Liver (tissue), 9 donors: Measurements from ENCODE around the gene ALG1. TPM values are rescaled to one million over a fixed set of nuclear protein-coding genes. Genes with fewer than 3 reads are reported as not detected.
A peak's percentile ranks its signal among the peaks of the same experiment; 100 is the strongest.

Experiments
- DNase-seq: peaks from one replicate; pipeline ENCODE4 v3.0.0-alpha.2; 2017; ENCODE audit warnings: low spot score
- H3K27ac ChIP-seq, 2 donors: one replicate each; pipeline ENCODE4 v1.7.0; 2013; ENCODE audit warnings: inconsistent platforms in 2 of 2, low read length in 2 of 2, control low read depth in 1 of 2, low read depth in 1 of 2, mild to moderate bottlenecking in 1 of 2
- H3K27me3 ChIP-seq, 4 donors: one replicate each; pipeline versions ENCODE4 v1.6.1 to v1.7.0; 2013; ENCODE audit warnings: low read length in 3 of 4, inconsistent platforms in 1 of 4, mild to moderate bottlenecking in 1 of 4, moderate library complexity in 1 of 4; ENCODE audit not compliant: control insufficient read depth in 4 of 4, insufficient read depth in 4 of 4
- H3K36me3 ChIP-seq, 4 donors: one replicate each; pipeline versions ENCODE4 v1.6.1 to v1.7.0; 2013; ENCODE audit warnings: low read length in 3 of 4, mild to moderate bottlenecking in 3 of 4, low read depth in 1 of 4, moderate library complexity in 1 of 4; ENCODE audit not compliant: control insufficient read depth in 4 of 4, insufficient read depth in 3 of 4
- H3K4me1 ChIP-seq, 4 donors: one replicate each; pipeline versions ENCODE4 v1.6.1 to v1.7.0; 2013; ENCODE audit warnings: low read length in 3 of 4, mild to moderate bottlenecking in 3 of 4, moderate library complexity in 1 of 4; ENCODE audit not compliant: control insufficient read depth in 4 of 4, insufficient read depth in 4 of 4
- H3K4me3 ChIP-seq, 3 donors: one replicate each; pipeline versions ENCODE4 v1.6.1 to v1.7.0; 2013; ENCODE audit warnings: low read length in 3 of 3, control low read depth in 1 of 3, low read depth in 1 of 3, mild to moderate bottlenecking in 1 of 3
- H3K9ac ChIP-seq, 2 donors: one replicate each; pipeline ENCODE4 v1.7.0; 2013; ENCODE audit warnings: low read length in 2 of 2, mild to moderate bottlenecking in 2 of 2, moderate library complexity in 2 of 2, control low read depth in 1 of 2, low read depth in 1 of 2
- H3K9me3 ChIP-seq, 4 donors: one replicate each; pipeline versions ENCODE4 v1.6.1 to v1.7.0; 2013; ENCODE audit warnings: low read length in 3 of 4; ENCODE audit not compliant: control insufficient read depth in 4 of 4
- CTCF ChIP-seq: fragments of 150-350 bp; IDR thresholded peaks from 2 replicates; pipeline ENCODE4 v1.5.1; 2017; ENCODE audit warnings: improper control_type of control experiment, low read depth, low read length; ENCODE audit not compliant: missing input control
- EGR1 ChIP-seq, 2 donors: IDR thresholded peaks; 2 replicates each; pipeline ENCODE4 v1.6.1; 2016 to 2018; ENCODE audit warnings: antibody characterized with exemption in 2 of 2, low read depth in 2 of 2
- GABPA ChIP-seq, 2 donors: IDR thresholded peaks in 1 of 2; conservative IDR thresholded peaks in 1 of 2; 2 replicates each; pipeline ENCODE4 v1.6.1; 2016; ENCODE audit warnings: antibody characterized with exemption in 2 of 2, mild to moderate bottlenecking in 1 of 2, moderate library complexity in 1 of 2
- HNF4A ChIP-seq, 2 donors: conservative IDR thresholded peaks; 2 replicates each; pipeline ENCODE4 v1.6.1; 2016; ENCODE audit warnings: antibody characterized with exemption in 2 of 2, mild to moderate bottlenecking in 2 of 2
- JUND ChIP-seq, 2 donors: IDR thresholded peaks; 2 replicates each; pipeline ENCODE4 v1.6.1; 2016; ENCODE audit warnings: antibody characterized with exemption in 2 of 2
- MAX ChIP-seq: IDR thresholded peaks from 2 replicates; pipeline ENCODE4 v1.6.1; 2016; ENCODE audit warnings: antibody characterized with exemption
- NR2F2 ChIP-seq: IDR thresholded peaks from 2 replicates; pipeline ENCODE4 v1.6.1; 2016; ENCODE audit warnings: antibody characterized with exemption
- RAD21 ChIP-seq, 2 donors: IDR thresholded peaks; 2 replicates each; pipeline ENCODE4 v1.6.1; 2016; ENCODE audit warnings: antibody characterized with exemption in 2 of 2, mild to moderate bottlenecking in 2 of 2
- REST ChIP-seq: IDR thresholded peaks from 2 replicates; pipeline ENCODE4 v1.6.1; 2016; ENCODE audit warnings: antibody characterized with exemption, mild to moderate bottlenecking
- SP1 ChIP-seq: IDR thresholded peaks from 2 replicates; pipeline ENCODE4 v1.6.1; 2018; ENCODE audit warnings: antibody characterized with exemption, mild to moderate bottlenecking
- TAF1 ChIP-seq: conservative IDR thresholded peaks from 2 replicates; pipeline ENCODE4 v1.6.1; 2016; ENCODE audit warnings: antibody characterized with exemption, mild to moderate bottlenecking
- YY1 ChIP-seq: IDR thresholded peaks from 2 replicates; pipeline ENCODE4 v1.6.1; 2016; ENCODE audit warnings: antibody characterized with exemption, mild to moderate bottlenecking
- ZBTB33 ChIP-seq: IDR thresholded peaks from 2 replicates; pipeline ENCODE4 v1.6.1; 2016; ENCODE audit warnings: antibody characterized with exemption
- WGBS: extraction: QIAGEN DNeasy Blood & Tissue Kit; methylation state at CpG from one replicate; pipeline ENCODE4 v1.1.7; 2013; 5-methylcytosine and 5-hydroxymethylcytosine counted together
- polyA plus RNA-seq, 2 donors: library from polyadenylated mRNA; stranded (reverse) in 1 of 2; unstranded in 1 of 2; fragments of 200-250 nt in 1 of 2; fragments of >200 nt in 1 of 2; fragmentation: Nextera tagmentation in 1 of 2; extraction: Ambion mirVana in 1 of 2; gene quantifications; one replicate each; pipeline versions ENCODE4 v1.2.1 to v1.2.3, GENCODE V29; 2013 to 2015
- total RNA-seq, 2 donors: library from RNA; depleted of rRNA; stranded (reverse); fragments of >200 nt; gene quantifications; one replicate each; pipeline ENCODE4 v1.2.3, GENCODE V29; 2014
- donor health status: healthy.
- donor health status: healthy.
- donor health status: healthy.
- donor health status: healthy.
- donor health status: healthy.

Gene ALG1
- total and polyA plus RNA-seq, 4 donors: 18.9 to 25.4 (median 20.6) TPM

GRCh38 chr16:5022521-5022920 lies 49.1 kb upstream of the ALG1 start:
- H3K27me3 ChIP-seq: no peaks in the 10 kb centered on the region
- no peak overlapping the region for H3K4me3 ChIP-seq
- peaks cover 0 to 7% (median 0%) of the 10 kb centered on the region in 4 donors for H3K36me3 ChIP-seq
- TF ChIP-seq EGR1 (IDR thresholded peaks at IDR 0.05; ENCODE audit: low read depth in 2 of 2): no peak
- TF ChIP-seq SP1: no peak
- TF ChIP-seq JUND (IDR thresholded peaks at IDR 0.05): no peak
- WGBS: 86% methylated on average over 6 of the region's 6 CpGs
- no peak overlapping the region for H3K27ac ChIP-seq
- no peak for DNase-seq
- no peak overlapping the region for H3K9ac ChIP-seq
- H3K4me1 ChIP-seq: peaks cover 0 to 4% (median 3%) of the 10 kb centered on the region in 4 donors
- H3K9me3 ChIP-seq: no peaks in the 10 kb centered on the region

- Histone ChIP-seq H3K9ac (no peak overlapping the region), H3K4me3 (no peak overlapping the region), H3K4me1 (peaks cover 0 to 4% (median 3%) of the 10 kb centered on the region in 4 donors), H3K36me3 (peaks cover 0 to 7% (median 2%) of the 10 kb centered on the region in 4 donors), H3K9me3 (no peaks in the 10 kb centered on the region), H3K27ac (no peak overlapping the region), H3K27me3 (no peaks in the 10 kb centered on the region)
- TF ChIP-seq REST (no peak), HNF4A (conservative IDR thresholded peaks at IDR 0.05) (peak in 1 of 2 donors; percentile 32), CTCF (peak; percentile 24), SP1 (no peak), TAF1 (no peak), YY1 (no peak), ZBTB33 (no peak), NR2F2 (no peak), JUND (IDR thresholded peaks at IDR 0.05) (no peak), RAD21 (IDR thresholded peaks at IDR 0.05) (peak; percentile 67 to 72), GABPA (IDR thresholded peaks at IDR 0.05 in 1 of 2, conservative IDR thresholded peaks at IDR 0.05 in 1 of 2) (no peak), MAX (no peak)
- 40% methylated on average over 4 of the region's 4 CpGs for WGBS
- no peak for DNase-seq
Measured at GRCh38 chr16:5024632-5025031, 47.0 kb upstream of the ALG1 start.
